GM12878 (cell line): Measurements from ENCODE around the gene RRP12. TPM values are rescaled to one million over a fixed set of nuclear protein-coding genes. Genes with fewer than 3 reads are reported as not detected.

Source experiments
- ATAC-seq: fragments of 200-7000 bp; cut with Tn5 transposase; 3 replicates; pipeline ENCODE4 v1.9.1; 2020; ENCODE audit warnings: mild to moderate bottlenecking, moderate library complexity
- BruUV-seq: library from RNA; stranded (reverse); fragments of 400-500 nt; replicated peaks from 2 replicates; lab custom pipeline; 2021; lab: Mats Ljungman, UMichigan
- CTCF ChIA-PET: fragments of 300-600 bp; sonication (Branson Sonifier 250); formaldehyde crosslinking; extraction: SDS; loops from one replicate; lab custom pipeline; 2021; ENCODE audit warnings: inconsistent platforms; lab: Yijun Ruan, JAX
- POLR2A ChIA-PET: fragments of 350-600 bp; formaldehyde crosslinking; extraction: SDS; loops from one replicate; lab custom pipeline; 2021; ENCODE audit warnings: inconsistent platforms; lab: Charles Lee
- RAD21 ChIA-PET: fragments of 300-600 bp; sonication (Branson Sonifier 250); formaldehyde crosslinking; loops from one replicate; lab custom pipeline; 2023; ENCODE audit warnings: antibody characterized with exemption; ENCODE audit not compliant: unreplicated experiment; lab: Charles Lee
- SMC1A ChIA-PET: fragments of 300-600 bp; sonication (Branson Sonifier 250); formaldehyde crosslinking; loops from one replicate; lab custom pipeline; 2023; ENCODE audit not compliant: unreplicated experiment, uncharacterized antibody; lab: Charles Lee
- DNase-seq: peaks from one replicate; pipeline ENCODE4 v3.0.0-alpha.2; 2011; ENCODE audit warnings: low read depth, low spot score
- FAIRE-seq: peaks from 3 replicates; lab custom pipeline; 2011; peaks lifted over from hg19 to GRCh38; lab: Jason Lieb, UNC
- H2AFZ ChIP-seq: 2 replicates; pipeline ENCODE4 v1.6.0; 2011; ENCODE audit warnings: low read depth, low read length, control low read depth; ENCODE audit not compliant: control insufficient read depth
- H3K27ac ChIP-seq: 2 replicates; pipeline ENCODE4 v1.5.1; 2011; ENCODE audit warnings: control low read depth; ENCODE audit not compliant: control insufficient read depth, insufficient read depth
- H3K27me3 ChIP-seq, 2 experiments: replicated peaks in 1 of 2; 2 replicates each; pipeline versions ENCODE4 v1.6.0 to v1.6.1; 2011; ENCODE audit warnings: low read length in 1 of 2; ENCODE audit not compliant: control insufficient read depth in 2 of 2, insufficient read depth in 2 of 2
- H3K36me3 ChIP-seq, 2 experiments: 2 replicates each; pipeline ENCODE4 v1.5.1; 2011; ENCODE audit warnings: low read length in 1 of 2; ENCODE audit not compliant: control insufficient read depth in 2 of 2, insufficient read depth in 2 of 2
- H3K4me1 ChIP-seq: 2 replicates; pipeline ENCODE4 v1.6.1; 2011; ENCODE audit warnings: mild to moderate bottlenecking, low read length, moderate library complexity, mixed read lengths; ENCODE audit not compliant: control insufficient read depth, insufficient read depth
- H3K4me2 ChIP-seq: 2 replicates; pipeline ENCODE4 v1.6.0; 2011; ENCODE audit warnings: control low read depth; ENCODE audit not compliant: control insufficient read depth, insufficient read depth
- H3K4me3 ChIP-seq: fragments of 200-600 bp; sonication (generic); 2 replicates; pipeline ENCODE4 v1.5.1; 2016
- H3K79me2 ChIP-seq: 2 replicates; pipeline ENCODE4 v1.6.0; 2011; ENCODE audit warnings: low read length; ENCODE audit not compliant: control insufficient read depth, insufficient read depth
- H3K9ac ChIP-seq: 2 replicates; pipeline ENCODE4 v1.8.0; 2011; ENCODE audit warnings: low read length, control low read depth, mixed read lengths; ENCODE audit not compliant: control insufficient read depth, insufficient read depth
- H3K9me3 ChIP-seq: replicated peaks from 3 replicates; pipeline ENCODE4 v1.5.1; 2011; ENCODE audit warnings: mild to moderate bottlenecking, low read length; ENCODE audit not compliant: control insufficient read depth, insufficient read depth
- H4K20me1 ChIP-seq: 2 replicates; pipeline ENCODE4 v1.6.0; 2011; ENCODE audit not compliant: control insufficient read depth, insufficient read depth
- ATF7 ChIP-seq: fragments of 450-650 bp; IDR thresholded peaks from 2 replicates; pipeline ENCODE4 v1.6.1; 2016; ENCODE audit warnings: low read depth, mild to moderate bottlenecking
- BHLHE40 ChIP-seq, 2 experiments: fragments of 450-650 bp in 1 of 2; IDR thresholded peaks; 2 replicates each; pipeline ENCODE4 v1.6.1; 2011 to 2017; ENCODE audit warnings: low read depth in 2 of 2, borderline replicate concordance in 1 of 2, improper control_type of control experiment in 1 of 2, low read length in 1 of 2, mild to moderate bottlenecking in 1 of 2
- EGR1 ChIP-seq, 2 experiments: IDR thresholded peaks; 1 replicate in 1 of 2; 2 replicates in 1 of 2; pipeline ENCODE4 v1.6.1; 2011 to 2012; ENCODE audit warnings: low read depth in 2 of 2, low read length in 2 of 2, borderline replicate concordance in 1 of 2, mild to moderate bottlenecking in 1 of 2, moderate library complexity in 1 of 2
- KLF5 ChIP-seq: fragments of 450-650 bp; IDR thresholded peaks from 2 replicates; pipeline ENCODE4 v1.6.1; 2014; ENCODE audit warnings: mild to moderate bottlenecking; ENCODE audit not compliant: partially characterized antibody
- LARP7 ChIP-seq: fragments of 450-650 bp; IDR thresholded peaks from 2 replicates; pipeline ENCODE4 v1.6.1; 2017; ENCODE audit warnings: mild to moderate bottlenecking
- MTA3 ChIP-seq: IDR thresholded peaks from 2 replicates; pipeline ENCODE4 v1.6.1; 2012; ENCODE audit warnings: low read length, inconsistent platforms, borderline replicate concordance
- PML ChIP-seq: IDR thresholded peaks from 2 replicates; pipeline ENCODE4 v1.6.1; 2012; ENCODE audit warnings: low read length, inconsistent platforms
- POLR2A ChIP-seq: IDR thresholded peaks from 2 replicates; pipeline ENCODE4 v1.6.1; 2011; ENCODE audit warnings: low read depth, mild to moderate bottlenecking, low read length
- RUNX3 ChIP-seq: IDR thresholded peaks from 2 replicates; pipeline ENCODE4 v1.6.1; 2012; ENCODE audit warnings: low read length, inconsistent platforms
- SREBF1 ChIP-seq: IDR thresholded peaks from 2 replicates; pipeline ENCODE4 v1.6.1; 2012; ENCODE audit warnings: mild to moderate bottlenecking, low read length
- SRF ChIP-seq, 2 experiments: IDR thresholded peaks; 2 replicates each; pipeline ENCODE4 v1.6.1; 2011; ENCODE audit warnings: low read depth in 2 of 2, low read length in 2 of 2, mild to moderate bottlenecking in 1 of 2, moderate library complexity in 1 of 2
- TAF1 ChIP-seq: IDR thresholded peaks from 2 replicates; pipeline ENCODE4 v1.6.1; 2011; ENCODE audit warnings: mild to moderate bottlenecking, low read depth, low read length, borderline replicate concordance
- USF2 ChIP-seq: IDR thresholded peaks from 2 replicates; pipeline ENCODE4 v1.6.1; 2011; ENCODE audit warnings: low read depth, low read length, improper control_type of control experiment, borderline replicate concordance
- YY1 ChIP-seq: IDR thresholded peaks from 2 replicates; pipeline ENCODE4 v1.6.1; 2011; ENCODE audit warnings: low read depth, mild to moderate bottlenecking, low read length
- ZBTB11 ChIP-seq: fragments of 450-650 bp; formaldehyde crosslinking; IDR thresholded peaks from 2 replicates; pipeline ENCODE4 v1.5.0; 2022; ENCODE audit warnings: mild to moderate bottlenecking, missing genetic modification characterization
- ZZZ3 ChIP-seq: IDR thresholded peaks from 2 replicates; pipeline ENCODE4 v1.6.1; 2011; ENCODE audit warnings: low read depth; ENCODE audit not compliant: control insufficient read depth, insufficient read length
- WGBS: methylation state at CpG from one replicate; pipeline ENCODE4 v1.1.6; 2016; ENCODE audit warnings: low lambda C conversion rate; ENCODE audit not compliant: insufficient replicate concordance, insufficient coverage; ENCODE audit errors: missing lambda C conversion rate; 5-methylcytosine and 5-hydroxymethylcytosine counted together
- in situ Hi-C: fragments of 300-500 bp; cut with MboI; formaldehyde crosslinking; loops from 9 replicates; pipeline ENCODE4 v1.14.3; 2018; ENCODE audit warnings: mixed read lengths
- intact Hi-C: fragments of 100-400 bp; cut with micrococcal nuclease; formaldehyde crosslinking; loops from one replicate; pipeline ENCODE4 v1.14.2; 2022; ENCODE audit not compliant: unreplicated experiment
- polyA plus RNA-seq, 11 experiments: library from polyadenylated mRNA; depleted of rRNA in 4 of 11; unstranded in 6 of 11; stranded (reverse) in 5 of 11; fragments of >200 nt; fragmentation: Nextera tagmentation in 4 of 11; fragmentation: Illumina TruSeq in 1 of 11; extraction: Ambion mirVana in 4 of 11; extraction: Trizol in 1 of 11; gene quantifications; 1 replicate in 1 of 11; 2 replicates in 10 of 11; pipeline versions ENCODE4 v1.2.1 to v1.2.3, GENCODE V29; 2011 to 2016; ENCODE audit warnings: inconsistent platforms in 2 of 11, missing spikeins in 2 of 11, low read depth in 1 of 11
- total RNA-seq, 4 experiments: library from RNA; depleted of rRNA in 3 of 4; stranded (reverse); fragments of >200 nt in 3 of 4; fragmentation: Illumina TruSeq in 1 of 4; extraction: Trizol in 1 of 4; gene quantifications; 2 replicates each; pipeline versions ENCODE4 v1.2.1 to v1.2.3, GENCODE V29; 2013 to 2021

RRP12 gene
- total and polyA plus RNA-seq, 10 of the 15 experiments (the other 5 are each of a cell fraction or from before 2014, with no cell fraction given), result 5.3 to 48.7 (median 16.8) TPM

GRCh38 chr10:97427571-97428179 lies 26.5 kb upstream of the RRP12 start (continued):
- TF ChIP-seq ZBTB11, result no peak
- no peak for TF ChIP-seq EGR1 (IDR thresholded peaks at IDR 0.05; ENCODE audit: borderline replicate concordance in 1 of 2, low read depth in 2 of 2, low read length in 2 of 2)
- peak; percentile 54; the same call in 1 of the 2 replicates for TF ChIP-seq ATF7
- no peak for TF ChIP-seq PML
- no peak for TF ChIP-seq SRF (IDR thresholded peaks at IDR 0.05; ENCODE audit: low read depth in 2 of 2, low read length in 2 of 2)

- FAIRE-seq (no peak), ATAC-seq (peak; percentile 38), DNase-seq (no peak)
- in situ Hi-C loops, result no loop called here
- Histone ChIP-seq H3K27ac (peak overlapping the region; percentile 95), H4K20me1 (peaks cover 8% of the 10 kb centered on the region; the same call in 1 of the 2 replicates), H3K4me2 (peak overlapping the region; percentile 78), H3K4me3 (peak overlapping the region; percentile 92), H3K9me3 (no peaks in the 10 kb centered on the region), H3K9ac (peak overlapping the region; percentile 89), H3K4me1 (peaks cover 18% of the 10 kb centered on the region), H3K79me2 (peaks cover 58% of the 10 kb centered on the region), H2AFZ (no peak overlapping the region), H3K36me3 (peaks cover 5 to 19% of the 10 kb centered on the region in 2 experiments; a peak in 3 of 4 replicates), H3K27me3 (no peaks in the 10 kb centered on the region)
- ChIA-PET SMC1A (interaction anchor here (0.8 to 2.1 kb wide), 3 partner anchors 12 to 26 kb away, joined by 3 to 12 read pairs (median 5); partner anchors contain the start of gene RRP12), POLR2A (interaction anchor here (0.7 to 2.6 kb wide), 6 partner anchors 11 to 309 kb away, joined by 3 to 9 read pairs (median 4); partner anchors contain the start of gene RRP12), CTCF (interaction anchor here (1.3 to 1.9 kb wide), 2 partner anchors 19 to 79 kb away, joined by 3 to 10 read pairs; no protein-coding TSS in a partner anchor), RAD21 (interaction anchor here (1.4 to 1.9 kb wide), 2 partner anchors 14 to 20 kb away, joined by 3 to 4 read pairs; no protein-coding TSS in a partner anchor)
- BruUV-seq, result no TSS peak
- intact Hi-C loops, result loop anchor here (2.0 to 5.0 kb wide), 2 partner anchors 20 to 70 kb away; partner anchors contain the start of genes MMS19 and UBTD1
- whole genome bisulfite sequencing, result under 1% methylated on average over 34 of the region's 34 CpGs
- TF ChIP-seq POLR2A (peak; percentile 41), USF2 (no peak), BHLHE40 (IDR thresholded peaks at IDR 0.05; ENCODE audit: borderline replicate concordance in 1 of 2, low read depth in 2 of 2, low read length in 1 of 2) (no peak), YY1 (no peak; the same call in 1 of the 2 replicates), MTA3 (no peak), SREBF1 (no peak), KLF5 (no peak), TAF1 (no peak), RUNX3 (peak; percentile 28; the same call in 1 of the 2 replicates), ZZZ3 (no peak), LARP7 (no peak)
Observed at GRCh38 chr10:97426776-97427570, 25.8 kb upstream of the RRP12 start.
